GM23338 (cell line): Measurements from ENCODE around the gene REX1BD. TPM values are rescaled to one million over a fixed set of nuclear protein-coding genes. Genes with fewer than 3 reads are reported as not detected.

ENCODE experiments used
- ATAC-seq: fragments of 200-7000 bp; cut with Tn5 transposase; 3 replicates; pipeline ENCODE4 v1.9.1; 2020
- DNase-seq: peaks from one replicate; pipeline ENCODE4 v3.0.0-alpha.2; 2015; ENCODE audit warnings: low spot score
- H2AFZ ChIP-seq: fragments of 200-600 bp; sonication (generic); 2 replicates; pipeline ENCODE4 v1.8.0; 2016; ENCODE audit warnings: antibody characterized with exemption, mild to moderate bottlenecking, moderate library complexity
- H3F3A ChIP-seq: fragments of 200-600 bp; sonication (generic); replicated peaks from 2 replicates; pipeline ENCODE4 v1.8.0; 2017; ENCODE audit warnings: antibody characterized with exemption, mixed run types, low read depth
- H3K27ac ChIP-seq: fragments of 200-600 bp; sonication (generic); 2 replicates; pipeline ENCODE4 v1.6.1; 2016; ENCODE audit warnings: low read depth
- H3K27me3 ChIP-seq: fragments of 200-600 bp; sonication (generic); 2 replicates; pipeline ENCODE4 v1.8.0; 2016; ENCODE audit warnings: mild to moderate bottlenecking, mixed run types, moderate library complexity; ENCODE audit not compliant: insufficient read depth
- H3K36me3 ChIP-seq: fragments of 200-600 bp; sonication (generic); 2 replicates; pipeline ENCODE4 v1.8.0; 2016; ENCODE audit warnings: mild to moderate bottlenecking; ENCODE audit not compliant: insufficient read depth
- H3K4me1 ChIP-seq: fragments of 200-600 bp; sonication (generic); 2 replicates; pipeline ENCODE4 v1.8.0; 2016; ENCODE audit warnings: mild to moderate bottlenecking, moderate library complexity; ENCODE audit not compliant: insufficient read depth
- H3K4me2 ChIP-seq: fragments of 200-600 bp; sonication (generic); 2 replicates; pipeline ENCODE4 v1.7.1; 2017; ENCODE audit warnings: mixed run types
- H3K4me3 ChIP-seq: fragments of 200-600 bp; sonication (generic); 2 replicates; pipeline ENCODE4 v1.6.1; 2016; ENCODE audit warnings: mixed run types
- H3K79me2 ChIP-seq: fragments of 200-600 bp; sonication (generic); replicated peaks from 2 replicates; pipeline ENCODE4 v1.8.0; 2017; ENCODE audit warnings: mild to moderate bottlenecking; ENCODE audit not compliant: insufficient read depth
- H3K9me2 ChIP-seq: fragments of 200-600 bp; sonication (generic); 2 replicates; pipeline ENCODE4 v1.8.0; 2017; ENCODE audit not compliant: insufficient read depth
- H4K20me1 ChIP-seq: fragments of 200-600 bp; sonication (generic); replicated peaks from 2 replicates; pipeline ENCODE4 v1.8.0; 2017; ENCODE audit warnings: mild to moderate bottlenecking; ENCODE audit not compliant: insufficient read depth
- H3K27ac Mint-ChIP-seq: 2 replicates; pipeline ENCODE4 v1.8.0; 2020; ENCODE audit warnings: inconsistent platforms, mild to moderate bottlenecking, moderate library complexity, mixed read lengths
- H3K27me3 Mint-ChIP-seq: 3 replicates; pipeline ENCODE4 v1.8.0; 2022; ENCODE audit warnings: low read depth, mild to moderate bottlenecking, moderate library complexity, mixed read lengths, inconsistent platforms; ENCODE audit not compliant: insufficient read depth, poor library complexity
- H3K36me3 Mint-ChIP-seq: 3 replicates; pipeline ENCODE4 v1.8.0; 2021; ENCODE audit warnings: low read depth, mild to moderate bottlenecking, inconsistent platforms, moderate library complexity, mixed read lengths
- H3K4me1 Mint-ChIP-seq: 3 replicates; pipeline ENCODE4 v1.8.0; 2020; ENCODE audit warnings: mild to moderate bottlenecking, inconsistent platforms, mixed read lengths
- H3K4me3 Mint-ChIP-seq: 3 replicates; pipeline ENCODE4 v1.8.0; 2021; ENCODE audit warnings: moderate library complexity, mild to moderate bottlenecking, inconsistent platforms, mixed read lengths
- H3K9me3 Mint-ChIP-seq: 3 replicates; pipeline ENCODE4 v1.8.0; 2020; ENCODE audit warnings: moderate library complexity, mild to moderate bottlenecking, inconsistent platforms, mixed read lengths
- CTCF ChIP-seq, 2 experiments: fragments of 200-600 bp in 1 of 2; sonication (generic) in 1 of 2; conservative IDR thresholded peaks; 2 replicates each; pipeline versions ENCODE4 v1.5.1 to v1.6.1; 2016 to 2017; ENCODE audit warnings: antibody characterized with exemption in 2 of 2, low read depth in 2 of 2, mild to moderate bottlenecking in 2 of 2, moderate library complexity in 1 of 2
- NANOG ChIP-seq: IDR thresholded peaks from 2 replicates; pipeline ENCODE4 v1.6.1; 2016; ENCODE audit warnings: antibody characterized with exemption, borderline replicate concordance
- polyA plus RNA-seq: library from polyadenylated mRNA; unstranded; fragments of >200 nt; fragmentation: Nextera tagmentation; extraction: Ambion mirVana; gene quantifications from 2 replicates; pipeline ENCODE4 v1.2.1, GENCODE V29; 2016
- total RNA-seq: library from RNA; depleted of rRNA; stranded (reverse); fragments of >200 nt; shearing (Covaris generic); gene quantifications from 2 replicates; pipeline ENCODE4 v1.2.3, GENCODE V29; 2014
- TF ChIP-seq, protein P1 (sequence below): fragments of 250-450 bp; sonication (Bioruptor Pico); IDR thresholded peaks from 2 replicates; pipeline ENCODE4 v1.5.0; 2020; ENCODE audit warnings: mild to moderate bottlenecking, moderate library complexity

The REX1BD gene
- total and polyA plus RNA-seq, 2 experiments from 2014 or later, result 124 to 138 TPM

GRCh38 chr19:18610556-18611326, 22.1 kb downstream of the REX1BD start (continued):
- TF ChIP-seq, protein P1, sequence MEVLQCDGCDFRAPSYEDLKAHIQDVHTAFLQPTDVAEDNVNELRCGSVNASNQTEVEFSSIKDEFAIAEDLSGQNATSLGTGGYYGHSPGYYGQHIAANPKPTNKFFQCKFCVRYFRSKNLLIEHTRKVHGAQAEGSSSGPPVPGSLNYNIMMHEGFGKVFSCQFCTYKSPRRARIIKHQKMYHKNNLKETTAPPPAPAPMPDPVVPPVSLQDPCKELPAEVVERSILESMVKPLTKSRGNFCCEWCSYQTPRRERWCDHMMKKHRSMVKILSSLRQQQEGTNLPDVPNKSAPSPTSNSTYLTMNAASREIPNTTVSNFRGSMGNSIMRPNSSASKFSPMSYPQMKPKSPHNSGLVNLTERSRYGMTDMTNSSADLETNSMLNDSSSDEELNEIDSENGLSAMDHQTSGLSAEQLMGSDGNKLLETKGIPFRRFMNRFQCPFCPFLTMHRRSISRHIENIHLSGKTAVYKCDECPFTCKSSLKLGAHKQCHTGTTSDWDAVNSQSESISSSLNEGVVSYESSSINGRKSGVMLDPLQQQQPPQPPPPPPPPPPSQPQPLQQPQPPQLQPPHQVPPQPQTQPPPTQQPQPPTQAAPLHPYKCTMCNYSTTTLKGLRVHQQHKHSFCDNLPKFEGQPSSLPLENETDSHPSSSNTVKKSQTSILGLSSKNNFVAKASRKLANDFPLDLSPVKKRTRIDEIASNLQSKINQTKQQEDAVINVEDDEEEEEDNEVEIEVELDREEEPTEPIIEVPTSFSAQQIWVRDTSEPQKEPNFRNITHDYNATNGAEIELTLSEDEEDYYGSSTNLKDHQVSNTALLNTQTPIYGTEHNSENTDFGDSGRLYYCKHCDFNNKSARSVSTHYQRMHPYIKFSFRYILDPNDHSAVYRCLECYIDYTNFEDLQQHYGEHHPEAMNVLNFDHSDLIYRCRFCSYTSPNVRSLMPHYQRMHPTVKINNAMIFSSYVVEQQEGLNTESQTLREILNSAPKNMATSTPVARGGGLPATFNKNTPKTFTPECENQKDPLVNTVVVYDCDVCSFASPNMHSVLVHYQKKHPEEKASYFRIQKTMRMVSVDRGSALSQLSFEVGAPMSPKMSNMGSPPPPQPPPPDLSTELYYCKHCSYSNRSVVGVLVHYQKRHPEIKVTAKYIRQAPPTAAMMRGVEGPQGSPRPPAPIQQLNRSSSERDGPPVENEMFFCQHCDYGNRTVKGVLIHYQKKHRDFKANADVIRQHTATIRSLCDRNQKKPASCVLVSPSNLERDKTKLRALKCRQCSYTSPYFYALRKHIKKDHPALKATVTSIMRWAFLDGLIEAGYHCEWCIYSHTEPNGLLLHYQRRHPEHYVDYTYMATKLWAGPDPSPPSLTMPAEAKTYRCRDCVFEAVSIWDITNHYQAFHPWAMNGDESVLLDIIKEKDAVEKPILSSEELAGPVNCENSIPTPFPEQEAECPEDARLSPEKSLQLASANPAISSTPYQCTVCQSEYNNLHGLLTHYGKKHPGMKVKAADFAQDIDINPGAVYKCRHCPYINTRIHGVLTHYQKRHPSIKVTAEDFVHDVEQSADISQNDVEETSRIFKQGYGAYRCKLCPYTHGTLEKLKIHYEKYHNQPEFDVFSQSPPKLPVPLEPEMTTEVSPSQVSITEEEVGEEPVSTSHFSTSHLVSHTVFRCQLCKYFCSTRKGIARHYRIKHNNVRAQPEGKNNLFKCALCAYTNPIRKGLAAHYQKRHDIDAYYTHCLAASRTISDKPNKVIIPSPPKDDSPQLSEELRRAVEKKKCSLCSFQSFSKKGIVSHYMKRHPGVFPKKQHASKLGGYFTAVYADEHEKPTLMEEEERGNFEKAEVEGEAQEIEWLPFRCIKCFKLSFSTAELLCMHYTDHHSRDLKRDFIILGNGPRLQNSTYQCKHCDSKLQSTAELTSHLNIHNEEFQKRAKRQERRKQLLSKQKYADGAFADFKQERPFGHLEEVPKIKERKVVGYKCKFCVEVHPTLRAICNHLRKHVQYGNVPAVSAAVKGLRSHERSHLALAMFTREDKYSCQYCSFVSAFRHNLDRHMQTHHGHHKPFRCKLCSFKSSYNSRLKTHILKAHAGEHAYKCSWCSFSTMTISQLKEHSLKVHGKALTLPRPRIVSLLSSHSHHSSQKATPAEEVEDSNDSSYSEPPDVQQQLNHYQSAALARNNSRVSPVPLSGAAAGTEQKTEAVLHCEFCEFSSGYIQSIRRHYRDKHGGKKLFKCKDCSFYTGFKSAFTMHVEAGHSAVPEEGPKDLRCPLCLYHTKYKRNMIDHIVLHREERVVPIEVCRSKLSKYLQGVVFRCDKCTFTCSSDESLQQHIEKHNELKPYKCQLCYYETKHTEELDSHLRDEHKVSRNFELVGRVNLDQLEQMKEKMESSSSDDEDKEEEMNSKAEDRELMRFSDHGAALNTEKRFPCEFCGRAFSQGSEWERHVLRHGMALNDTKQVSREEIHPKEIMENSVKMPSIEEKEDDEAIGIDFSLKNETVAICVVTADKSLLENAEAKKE (CRISPR knock-in tag), result no peak

DNA sequence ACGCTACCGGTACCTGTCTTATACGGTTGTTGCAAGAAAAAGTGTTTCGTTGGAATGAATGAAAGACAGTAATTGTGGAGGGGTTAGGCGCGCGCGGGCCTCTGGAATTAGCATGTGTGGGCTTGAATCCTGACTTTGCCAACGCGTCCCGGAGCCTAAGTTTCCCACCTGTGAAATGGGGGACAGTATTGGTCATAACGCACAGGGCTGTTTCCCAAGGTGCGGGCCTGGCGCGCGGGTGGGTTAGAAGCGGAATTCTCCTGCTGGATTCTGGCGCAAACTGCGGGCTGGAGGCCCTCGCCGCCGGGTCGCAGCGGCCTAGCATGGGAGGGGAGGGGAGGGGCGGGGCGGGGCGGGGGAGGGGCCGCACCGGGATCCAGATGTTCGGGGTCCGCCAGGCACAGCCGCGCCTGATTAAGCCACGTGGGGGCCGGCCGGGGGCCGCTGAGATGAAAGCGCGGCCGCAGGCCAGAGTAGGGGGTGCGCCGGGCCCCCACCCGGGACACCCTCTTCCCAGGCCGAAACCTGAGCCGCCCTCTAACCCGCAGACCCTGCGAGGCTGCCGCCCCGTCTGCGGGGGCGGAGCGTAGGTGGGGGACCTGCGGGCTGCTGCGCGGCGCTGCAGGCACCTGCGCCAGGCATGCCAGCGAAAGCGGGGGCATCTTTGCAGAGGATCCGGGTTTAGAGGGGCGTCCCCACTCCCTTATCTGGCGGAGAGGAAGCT, 22.9 kb downstream of the REX1BD start:
- peaks cover 53% of the 10 kb centered on the region for H3K4me1 ChIP-seq
- Mint-ChIP-seq H3K9me3 (no peaks in the 10 kb centered on the region), H3K4me1 (peaks cover 39% of the 10 kb centered on the region), H3K27me3 (peaks cover 86% of the 10 kb centered on the region), H3K27ac (no peak overlapping the region), H3K36me3 (peaks cover 2% of the 10 kb centered on the region; the same call in 1 of the 3 replicates), H3K4me3 (peak overlapping the region; percentile 80)
- H3K4me3 ChIP-seq, result peak overlapping the region; percentile 76
- peak overlapping the region; percentile 94 for H3K4me2 ChIP-seq
- no peaks in the 10 kb centered on the region for H3K9me2 ChIP-seq
- peaks cover 25% of the 10 kb centered on the region for H3F3A ChIP-seq
- no peaks in the 10 kb centered on the region for H4K20me1 ChIP-seq
- no peak overlapping the region for H3K27ac ChIP-seq
- DNase-seq, result peak; percentile 76
- H3K27me3 ChIP-seq, result peaks cover 94% of the 10 kb centered on the region
- peak; percentile 60 for ATAC-seq
- H3K36me3 ChIP-seq, result no peaks in the 10 kb centered on the region
- no peaks in the 10 kb centered on the region for H3K79me2 ChIP-seq
- H2AFZ ChIP-seq, result 0 out of 2 replicates have a peak overlapping the region, but pooled peaks have one; percentile 72
- TF ChIP-seq CTCF (conservative IDR thresholded peaks at IDR 0.05; ENCODE audit: low read depth in 2 of 2) (no peak), NANOG (no peak)
- TF ChIP-seq, protein P1 (CRISPR knock-in tag), result no peak
